Measurements from ENCODE around the gene SLC45A1. TPM values are rescaled to one million over a fixed set of nuclear protein-coding genes. Genes with fewer than 3 reads are reported as not detected.

SLC45A1 gene
- total and polyA plus RNA-seq, 11 donors = 0.61 to 6.2 (median 1.6) TPM

GRCh38 chr1:8293118-8293517, 24.8 kb upstream of the SLC45A1 start:
- no peak for DNase-seq
- no peak for ATAC-seq
- Histone ChIP-seq H3K9me3 (no peaks in the 10 kb centered on the region), H3K4me3 (no peak overlapping the region), H3K27me3 (no peaks in the 10 kb centered on the region), H3K27ac (no peak overlapping the region), H3K4me1 (no peaks in the 10 kb centered on the region), H3K36me3 (no peaks in the 10 kb centered on the region)
- intact Hi-C loops (cut with DNase I) = no loop called here
- TF ChIP-seq CTCF (IDR thresholded peaks at IDR 0.05) (no peak), POLR2A (IDR thresholded peaks at IDR 0.05) (no peak)
- 79 to 88% (median 81%) methylated on average over 6 of the region's 6 CpGs for WGBS, 4 donors

GRCh38 chr1:8293641-8294169, 24.2 kb upstream of the SLC45A1 start:
- no peaks in the 10 kb centered on the region for H3K9me3 ChIP-seq
- no peaks in the 10 kb centered on the region for H3K27me3 ChIP-seq
- H3K4me1 ChIP-seq = no peaks in the 10 kb centered on the region
- no peak overlapping the region for H3K4me3 ChIP-seq
- ATAC-seq (no peak), DNase-seq (no peak)
- WGBS, 4 donors = 93 to 97% (median 95%) methylated on average over 4 of the region's 4 CpGs
- no peaks in the 10 kb centered on the region for H3K36me3 ChIP-seq
- TF ChIP-seq CTCF (IDR thresholded peaks at IDR 0.05) (no peak), POLR2A (IDR thresholded peaks at IDR 0.05) (no peak)
- H3K27ac ChIP-seq = peak overlapping the region in 1 of 12 donors; percentile 40
- intact Hi-C loops (cut with DNase I) = no loop called here

GRCh38 chr1:8294170-8294697, 23.7 kb upstream of the SLC45A1 start:
- Histone ChIP-seq H3K9me3 (no peaks in the 10 kb centered on the region), H3K4me3 (no peak overlapping the region), H3K27ac (peak overlapping the region in 1 of 12 donors; percentile 40), H3K27me3 (no peaks in the 10 kb centered on the region), H3K36me3 (no peaks in the 10 kb centered on the region), H3K4me1 (no peaks in the 10 kb centered on the region)
- ATAC-seq (no peak), DNase-seq (no peak)
- WGBS, 4 donors = 73 to 86% (median 83%) methylated on average over 19 of the region's 19 CpGs
- TF ChIP-seq CTCF (IDR thresholded peaks at IDR 0.05) (no peak), POLR2A (IDR thresholded peaks at IDR 0.05) (no peak)
- intact Hi-C loops (cut with DNase I) = no loop called here

GRCh38 chr1:8297245-8297644, 20.7 kb upstream of the SLC45A1 start:
- DNase-seq (no peak), ATAC-seq (no peak)
- Histone ChIP-seq H3K4me1 (no peaks in the 10 kb centered on the region), H3K9me3 (no peaks in the 10 kb centered on the region), H3K27ac (no peak overlapping the region), H3K27me3 (no peaks in the 10 kb centered on the region), H3K36me3 (no peaks in the 10 kb centered on the region), H3K4me3 (no peak overlapping the region)
- intact Hi-C loops (cut with DNase I) = no loop called here
- no peak for TF ChIP-seq CTCF (IDR thresholded peaks at IDR 0.05)
- TF ChIP-seq POLR2A (IDR thresholded peaks at IDR 0.05) = no peak
- 73 to 90% (median 76%) methylated on average over 4 of the region's 4 CpGs for WGBS, 4 donors

All from heart left ventricle (tissue), 16 donors.